ENCODE measurements around the gene SLC22A23. TPM values are rescaled to one million over a fixed set of nuclear protein-coding genes. Genes with fewer than 3 reads are reported as not detected.

The SLC22A23 gene
- total RNA-seq, 1 donor from 2014 or later, result 5.7 TPM

DNA sequence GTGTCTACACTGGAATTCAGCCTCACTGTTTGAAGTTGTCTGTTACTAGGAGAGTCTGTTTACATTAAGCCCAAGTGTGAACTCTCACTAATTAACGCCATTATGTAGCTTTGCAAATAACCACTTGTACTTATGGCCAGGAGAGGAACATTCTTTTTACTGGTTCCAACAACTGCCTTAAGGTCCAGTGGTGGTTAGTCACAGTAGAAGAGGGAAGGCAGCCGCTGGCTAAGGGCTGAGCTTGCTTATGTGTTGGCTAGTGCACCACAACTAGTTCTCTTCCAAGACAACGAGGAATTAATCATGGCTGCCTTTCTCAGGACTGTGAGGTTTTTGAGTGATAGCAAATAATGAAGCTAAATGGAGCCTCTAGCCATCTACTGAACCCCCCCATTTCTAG, 14.9 kb upstream of the SLC22A23 start:
- H3K36me3 Mint-ChIP-seq (ENCODE audit: low read depth, unreplicated experiment), result no peaks in the 10 kb centered on the region
- H3K4me1 Mint-ChIP-seq (ENCODE audit: low read depth, unreplicated experiment), result peaks cover 9% of the 10 kb centered on the region
- no peak overlapping the region for H3K4me2 ChIP-seq (ENCODE audit: low read length)

DNA sequence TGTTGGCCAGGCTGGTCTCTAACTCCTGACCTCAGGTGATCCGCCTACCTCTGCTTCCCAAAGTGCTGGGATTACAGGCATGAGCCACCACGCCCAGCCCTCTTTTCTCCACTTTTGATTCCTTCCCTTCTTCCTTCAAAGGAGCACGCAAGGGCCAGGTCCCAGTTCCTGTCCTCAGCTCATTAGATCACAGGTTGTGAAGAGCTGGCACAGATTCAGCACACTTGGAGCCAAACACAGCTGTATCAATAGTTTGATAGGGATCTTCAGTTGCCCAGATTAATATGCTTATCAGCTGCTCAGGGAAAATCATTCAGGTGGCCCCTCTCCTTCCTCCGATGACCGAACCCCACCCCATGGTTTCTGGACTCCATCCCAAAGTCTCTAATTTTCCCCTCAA, 14.4 kb upstream of the SLC22A23 start:
- no peaks in the 10 kb centered on the region for H3K79me2 ChIP-seq (ENCODE audit: insufficient read depth, low read length)
- H3K36me3 Mint-ChIP-seq (ENCODE audit: low read depth, unreplicated experiment), result no peaks in the 10 kb centered on the region
- H4K20me1 ChIP-seq (ENCODE audit: insufficient read depth, low read length), result no peaks in the 10 kb centered on the region
- H3K27me3 ChIP-seq (ENCODE audit: insufficient read depth, low read length), result no peaks in the 10 kb centered on the region
- no peak overlapping the region for H3K4me2 ChIP-seq (ENCODE audit: low read length)
- peaks cover 9% of the 10 kb centered on the region for H3K4me1 Mint-ChIP-seq (ENCODE audit: low read depth, unreplicated experiment)
- peak overlapping the region; percentile 16 for H3K27ac ChIP-seq (ENCODE audit: low read depth, low read length)
- DNase-seq (ENCODE audit: low read depth) (no peak), FAIRE-seq (no peak)
- no peak overlapping the region for H3K9ac ChIP-seq (ENCODE audit: low read length)
- TF ChIP-seq EZH2 (IDR thresholded peaks at IDR 0.05; ENCODE audit: insufficient read depth, low read length), result no peak
- TF ChIP-seq, protein P1, sequence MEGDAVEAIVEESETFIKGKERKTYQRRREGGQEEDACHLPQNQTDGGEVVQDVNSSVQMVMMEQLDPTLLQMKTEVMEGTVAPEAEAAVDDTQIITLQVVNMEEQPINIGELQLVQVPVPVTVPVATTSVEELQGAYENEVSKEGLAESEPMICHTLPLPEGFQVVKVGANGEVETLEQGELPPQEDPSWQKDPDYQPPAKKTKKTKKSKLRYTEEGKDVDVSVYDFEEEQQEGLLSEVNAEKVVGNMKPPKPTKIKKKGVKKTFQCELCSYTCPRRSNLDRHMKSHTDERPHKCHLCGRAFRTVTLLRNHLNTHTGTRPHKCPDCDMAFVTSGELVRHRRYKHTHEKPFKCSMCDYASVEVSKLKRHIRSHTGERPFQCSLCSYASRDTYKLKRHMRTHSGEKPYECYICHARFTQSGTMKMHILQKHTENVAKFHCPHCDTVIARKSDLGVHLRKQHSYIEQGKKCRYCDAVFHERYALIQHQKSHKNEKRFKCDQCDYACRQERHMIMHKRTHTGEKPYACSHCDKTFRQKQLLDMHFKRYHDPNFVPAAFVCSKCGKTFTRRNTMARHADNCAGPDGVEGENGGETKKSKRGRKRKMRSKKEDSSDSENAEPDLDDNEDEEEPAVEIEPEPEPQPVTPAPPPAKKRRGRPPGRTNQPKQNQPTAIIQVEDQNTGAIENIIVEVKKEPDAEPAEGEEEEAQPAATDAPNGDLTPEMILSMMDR (IDR thresholded peaks at IDR 0.05; ENCODE audit: insufficient read depth, low read depth, low read length), result no peak
- peaks cover 2% of the 10 kb centered on the region for H3K9me3 Mint-ChIP-seq (ENCODE audit: unreplicated experiment)
- H3K4me3 Mint-ChIP-seq (ENCODE audit: unreplicated experiment), result no peak overlapping the region
- H3K9me3 ChIP-seq (ENCODE audit: insufficient read depth, low read depth, low read length), result peaks cover 2% of the 10 kb centered on the region
- no peak overlapping the region for H3K4me3 ChIP-seq (ENCODE audit: insufficient read depth, low read depth, low read length)
- peaks cover 8% of the 10 kb centered on the region for H3K4me1 ChIP-seq (ENCODE audit: insufficient read depth, low read length)
- no peaks in the 10 kb centered on the region for H3K27me3 Mint-ChIP-seq (ENCODE audit: low read depth, unreplicated experiment)
- no peak overlapping the region for H2AFZ ChIP-seq (ENCODE audit: low read depth, low read length)
- no peaks in the 10 kb centered on the region for H3K36me3 ChIP-seq (ENCODE audit: insufficient read depth, low read length)
- no peak overlapping the region for H3K27ac Mint-ChIP-seq (ENCODE audit: unreplicated experiment)

More for the DNA sequence above, 14.9 kb upstream of the SLC22A23 start:
- no peaks in the 10 kb centered on the region for H3K27me3 Mint-ChIP-seq (ENCODE audit: low read depth, unreplicated experiment)
- Histone ChIP-seq H3K4me3 (ENCODE audit: insufficient read depth, low read depth, low read length) (no peak overlapping the region), H3K9me3 (ENCODE audit: insufficient read depth, low read depth, low read length) (peaks cover 2% of the 10 kb centered on the region), H4K20me1 (ENCODE audit: insufficient read depth, low read length) (no peaks in the 10 kb centered on the region), H3K79me2 (ENCODE audit: insufficient read depth, low read length) (no peaks in the 10 kb centered on the region), H3K36me3 (ENCODE audit: insufficient read depth, low read length) (no peaks in the 10 kb centered on the region), H2AFZ (ENCODE audit: low read depth, low read length) (no peak overlapping the region), H3K27me3 (ENCODE audit: insufficient read depth, low read length) (no peaks in the 10 kb centered on the region), H3K4me1 (ENCODE audit: insufficient read depth, low read length) (peaks cover 8% of the 10 kb centered on the region), H3K27ac (ENCODE audit: low read depth, low read length) (peak overlapping the region; percentile 16), H3K9ac (ENCODE audit: low read length) (no peak overlapping the region)
- TF ChIP-seq EZH2 (IDR thresholded peaks at IDR 0.05; ENCODE audit: insufficient read depth, low read length), result no peak
- TF ChIP-seq, protein P1 (IDR thresholded peaks at IDR 0.05; ENCODE audit: insufficient read depth, low read depth, low read length), result no peak
- DNase-seq (ENCODE audit: low read depth) (peak; percentile 67), FAIRE-seq (peak; percentile 17)
- H3K27ac Mint-ChIP-seq (ENCODE audit: unreplicated experiment), result no peak overlapping the region
- H3K4me3 Mint-ChIP-seq (ENCODE audit: unreplicated experiment), result no peak overlapping the region
- H3K9me3 Mint-ChIP-seq (ENCODE audit: unreplicated experiment), result peaks cover 2% of the 10 kb centered on the region

DNA sequence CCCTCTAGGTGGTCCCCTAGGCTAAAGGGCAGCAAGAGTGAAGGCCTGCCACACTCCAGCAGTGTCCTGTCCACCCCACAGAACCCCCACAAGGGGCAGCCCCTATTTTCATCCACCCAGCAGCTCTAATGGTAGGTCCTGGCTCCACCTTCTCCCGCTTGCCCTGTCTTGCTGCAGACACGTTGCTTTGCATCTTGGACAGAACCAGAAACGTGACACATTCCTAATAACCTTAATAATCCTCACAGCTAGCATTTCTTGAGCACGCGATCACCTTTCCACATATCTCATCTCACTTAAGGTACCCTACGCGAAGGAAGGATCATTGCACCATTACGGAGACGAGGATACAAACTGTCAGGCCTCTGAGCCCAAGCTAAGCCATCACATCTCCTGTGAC, 11.7 kb upstream of the SLC22A23 start:
- H3K27me3 Mint-ChIP-seq (ENCODE audit: low read depth, unreplicated experiment), result no peaks in the 10 kb centered on the region
- no peaks in the 10 kb centered on the region for H4K20me1 ChIP-seq (ENCODE audit: insufficient read depth, low read length)

More for the DNA sequence above, 11.7 kb upstream of the SLC22A23 start:
- H3K36me3 Mint-ChIP-seq (ENCODE audit: low read depth, unreplicated experiment), result no peaks in the 10 kb centered on the region
- FAIRE-seq (no peak), DNase-seq (ENCODE audit: low read depth) (no peak)
- Histone ChIP-seq H2AFZ (ENCODE audit: low read depth, low read length) (no peak overlapping the region), H3K4me2 (ENCODE audit: low read length) (no peak overlapping the region), H3K9me3 (ENCODE audit: insufficient read depth, low read depth, low read length) (peaks cover 2% of the 10 kb centered on the region), H3K4me3 (ENCODE audit: insufficient read depth, low read depth, low read length) (no peak overlapping the region), H3K27ac (ENCODE audit: low read depth, low read length) (no peak overlapping the region), H3K9ac (ENCODE audit: low read length) (no peak overlapping the region), H3K4me1 (ENCODE audit: insufficient read depth, low read length) (peaks cover 8% of the 10 kb centered on the region), H3K36me3 (ENCODE audit: insufficient read depth, low read length) (no peaks in the 10 kb centered on the region), H3K79me2 (ENCODE audit: insufficient read depth, low read length) (no peaks in the 10 kb centered on the region), H3K27me3 (ENCODE audit: insufficient read depth, low read length) (no peaks in the 10 kb centered on the region)
- no peak overlapping the region for H3K27ac Mint-ChIP-seq (ENCODE audit: unreplicated experiment)
- TF ChIP-seq, protein P1 (IDR thresholded peaks at IDR 0.05; ENCODE audit: insufficient read depth, low read depth, low read length), result no peak
- TF ChIP-seq EZH2 (IDR thresholded peaks at IDR 0.05; ENCODE audit: insufficient read depth, low read length), result no peak
- peaks cover 9% of the 10 kb centered on the region for H3K4me1 Mint-ChIP-seq (ENCODE audit: low read depth, unreplicated experiment)
- peaks cover 4% of the 10 kb centered on the region for H3K9me3 Mint-ChIP-seq (ENCODE audit: unreplicated experiment)
- H3K4me3 Mint-ChIP-seq (ENCODE audit: unreplicated experiment), result no peak overlapping the region
